Hepatocyte (in vitro differentiated cells): ENCODE data around the gene EDC3. TPM values are rescaled to one million over a fixed set of nuclear protein-coding genes. Genes with fewer than 3 reads are reported as not detected.
A peak's percentile ranks its signal among the peaks of the same experiment; 100 is the strongest.

Experiments used
- DNase-seq: peaks from one replicate; pipeline ENCODE4 v3.0.0-alpha.2; 2016; ENCODE audit warnings: low spot score
- H2AFZ ChIP-seq: fragments of 200-600 bp; sonication (generic); 2 replicates; pipeline ENCODE4 v1.6.0; 2016; ENCODE audit warnings: antibody characterized with exemption, mild to moderate bottlenecking
- H3K27ac ChIP-seq: fragments of 200-600 bp; sonication (generic); 2 replicates; pipeline ENCODE4 v1.5.1; 2016; ENCODE audit warnings: mild to moderate bottlenecking
- H3K27me3 ChIP-seq: fragments of 200-600 bp; sonication (generic); 2 replicates; pipeline ENCODE4 v1.6.1; 2016
- H3K36me3 ChIP-seq: fragments of 200-600 bp; sonication (generic); replicated peaks from 2 replicates; pipeline ENCODE4 v1.5.1; 2016; ENCODE audit warnings: low read depth; ENCODE audit not compliant: insufficient read depth
- H3K4me1 ChIP-seq: fragments of 200-600 bp; sonication (generic); 2 replicates; pipeline ENCODE4 v1.5.1; 2016; ENCODE audit warnings: mild to moderate bottlenecking, moderate library complexity; ENCODE audit not compliant: insufficient read depth
- H3K4me2 ChIP-seq: fragments of 200-600 bp; sonication (generic); 2 replicates; pipeline ENCODE4 v1.6.0; 2016
- H3K4me3 ChIP-seq: fragments of 200-600 bp; sonication (generic); 2 replicates; pipeline ENCODE4 v1.5.1; 2016; ENCODE audit warnings: mild to moderate bottlenecking
- H3K79me2 ChIP-seq: fragments of 200-600 bp; sonication (generic); 2 replicates; pipeline ENCODE4 v1.6.0; 2017; ENCODE audit warnings: mild to moderate bottlenecking
- H3K9me2 ChIP-seq: fragments of 200-600 bp; sonication (generic); replicated peaks from 2 replicates; pipeline ENCODE4 v1.6.0; 2017; ENCODE audit warnings: mild to moderate bottlenecking; ENCODE audit not compliant: insufficient read depth
- H3K9me3 ChIP-seq: fragments of 200-600 bp; sonication (generic); 2 replicates; pipeline ENCODE4 v1.5.1; 2016; ENCODE audit warnings: low read depth, mild to moderate bottlenecking
- H4K20me1 ChIP-seq: fragments of 200-600 bp; sonication (generic); 2 replicates; pipeline ENCODE4 v1.6.0; 2016; ENCODE audit warnings: mild to moderate bottlenecking; ENCODE audit not compliant: insufficient read depth, poor library complexity, severe bottlenecking
- CTCF ChIP-seq: fragments of 200-600 bp; sonication (generic); IDR thresholded peaks from 2 replicates; pipeline ENCODE4 v1.5.1; 2016; ENCODE audit warnings: antibody characterized with exemption, mild to moderate bottlenecking; ENCODE audit not compliant: poor library complexity
- EZH2 ChIP-seq: fragments of 200-600 bp; sonication (generic); IDR thresholded peaks from 2 replicates; pipeline ENCODE4 v1.6.1; 2016; ENCODE audit warnings: antibody characterized with exemption, mild to moderate bottlenecking, borderline replicate concordance
- EZH2phosphoT487 ChIP-seq: fragments of 200-600 bp; sonication (generic); IDR thresholded peaks from one replicate; pipeline ENCODE4 v1.6.1; 2018; ENCODE audit warnings: antibody characterized with exemption, mild to moderate bottlenecking, low read depth, moderate library complexity; ENCODE audit not compliant: unreplicated experiment, severe bottlenecking
- WGBS: methylation state at CpG from one replicate; pipeline ENCODE4 v1.1.6; 2016; ENCODE audit warnings: low lambda C conversion rate; ENCODE audit errors: missing lambda C conversion rate; 5-methylcytosine and 5-hydroxymethylcytosine counted together
- polyA plus RNA-seq: library from polyadenylated mRNA; unstranded; fragments of >200 nt; fragmentation: Nextera tagmentation; extraction: Ambion mirVana; gene quantifications from 2 replicates; pipeline ENCODE4 v1.2.1, GENCODE V29; 2016
- total RNA-seq: library from RNA; depleted of rRNA; stranded (reverse); fragments of >200 nt; gene quantifications from 2 replicates; pipeline ENCODE4 v1.2.3, GENCODE V29; 2014

The EDC3 gene
- total and polyA plus RNA-seq, 2 experiments from 2014 or later: 11.5 to 31.4 TPM

- DNase-seq: peak; percentile 38
Measured at GRCh38 chr15:74610302-74610951, 85.4 kb downstream of the EDC3 start.

DNA sequence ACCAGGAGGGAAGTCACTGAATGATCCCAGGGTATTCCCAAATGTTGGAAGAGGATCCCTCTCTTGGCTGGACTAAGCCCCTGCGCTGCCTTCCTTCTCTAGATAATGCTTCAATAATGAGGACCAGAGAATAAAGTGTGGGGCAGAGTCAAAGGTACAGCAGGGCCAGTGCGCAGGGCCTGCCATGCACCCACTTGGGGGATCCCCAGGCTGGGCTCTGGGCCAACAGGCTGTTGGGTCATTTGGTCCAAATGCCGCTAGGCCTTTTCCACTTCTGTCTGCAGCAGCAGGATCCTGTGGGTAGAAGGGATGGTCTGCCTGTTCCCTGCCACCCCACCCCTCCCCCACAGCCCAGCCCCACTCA lies 85.9 kb downstream of the EDC3 start:
- Histone ChIP-seq H3K36me3 (no peaks in the 10 kb centered on the region), H3K4me2 (no peak overlapping the region), H3K9me3 (no peaks in the 10 kb centered on the region), H3K79me2 (no peaks in the 10 kb centered on the region), H3K27ac (no peak overlapping the region), H3K4me1 (no peaks in the 10 kb centered on the region), H2AFZ (no peak overlapping the region), H3K27me3 (no peaks in the 10 kb centered on the region), H3K4me3 (no peak overlapping the region), H4K20me1 (no peaks in the 10 kb centered on the region), H3K9me2 (no peaks in the 10 kb centered on the region)
- no peak for TF ChIP-seq CTCF
- TF ChIP-seq EZH2phosphoT487: no peak
- no peak for TF ChIP-seq EZH2
- 87% methylated on average over 3 of the region's 3 CpGs for WGBS
- DNase-seq: peak; percentile 32

More at GRCh38 chr15:74610302-74610951, 85.4 kb downstream of the EDC3 start:
- TF ChIP-seq EZH2phosphoT487: no peak
- no peak for TF ChIP-seq CTCF
- no peak for TF ChIP-seq EZH2
- Histone ChIP-seq H2AFZ (no peak overlapping the region), H3K27me3 (no peaks in the 10 kb centered on the region), H3K79me2 (no peaks in the 10 kb centered on the region), H4K20me1 (no peaks in the 10 kb centered on the region), H3K36me3 (no peaks in the 10 kb centered on the region), H3K4me2 (no peak overlapping the region), H3K9me2 (no peaks in the 10 kb centered on the region), H3K27ac (no peak overlapping the region), H3K4me3 (no peak overlapping the region), H3K9me3 (no peaks in the 10 kb centered on the region), H3K4me1 (no peaks in the 10 kb centered on the region)
- 42% methylated on average over 7 of the region's 7 CpGs for WGBS

- WGBS: 79% methylated on average over 3 of the region's 3 CpGs
- no peaks in the 10 kb centered on the region for H3K4me1 ChIP-seq
- H2AFZ ChIP-seq: no peak overlapping the region
- DNase-seq: no peak
- no peaks in the 10 kb centered on the region for H3K9me2 ChIP-seq
- no peaks in the 10 kb centered on the region for H3K79me2 ChIP-seq
- H3K9me3 ChIP-seq: no peaks in the 10 kb centered on the region
- TF ChIP-seq CTCF: no peak
- TF ChIP-seq EZH2: no peak
- TF ChIP-seq EZH2phosphoT487: no peak
- H3K36me3 ChIP-seq: no peaks in the 10 kb centered on the region
- H4K20me1 ChIP-seq: no peaks in the 10 kb centered on the region
- H3K4me2 ChIP-seq: no peak overlapping the region
- H3K27me3 ChIP-seq: no peaks in the 10 kb centered on the region
- no peak overlapping the region for H3K27ac ChIP-seq
- H3K4me3 ChIP-seq: no peak overlapping the region
Measured at GRCh38 chr15:74608786-74609185, 87.0 kb downstream of the EDC3 start.
